ENCODE measurements around the gene FAM187B.
"Not testable (repeated sequence)": the region's sequence is repeated elsewhere in the genome, so short reads cannot be mapped to it uniquely, and the experiment has no call there.

Gene FAM187B

GRCh38 chr19:35261356-35262100 is 33.0 kb upstream of the FAM187B start:
- no peak for DNase-seq

GRCh38 chr19:35260694-35261304 is 32.3 kb upstream of the FAM187B start:
- no peak for DNase-seq

GRCh38 chr19:35257113-35257461 is 28.5 kb upstream of the FAM187B start:
- DNase-seq, result no peak

GRCh38 chr19:35256566-35256965 is 28.0 kb upstream of the FAM187B start:
- DNase-seq, result no peak

- no peak for DNase-seq
Observed at GRCh38 chr19:35254341-35255297, 26.1 kb upstream of the FAM187B start.

GRCh38 chr19:35253316-35254286 is 25.1 kb upstream of the FAM187B start:
- no peak for DNase-seq

- no peak for DNase-seq
Observed at GRCh38 chr19:35251456-35251855, 22.9 kb upstream of the FAM187B start.

- no peak for DNase-seq
Observed at GRCh38 chr19:35249848-35250711, 21.5 kb upstream of the FAM187B start.

GRCh38 chr19:35249146-35249847 is 20.8 kb upstream of the FAM187B start:
- no peak for DNase-seq

GRCh38 chr19:35248310-35249145 is 20.0 kb upstream of the FAM187B start, which contains the start of gene LSR:
Gene LSR, plus strand, starts transcription at chr19:35249002. Its CDS starts 21 bp downstream, at chr19:35249023.
- peak; percentile 67 for DNase-seq

- DNase-seq, result peak; percentile 64
Observed at GRCh38 chr19:35247526-35248309, 19.2 kb upstream of the FAM187B start.

- DNase-seq, result no peak
Observed at GRCh38 chr19:35246466-35247092, 18.0 kb upstream of the FAM187B start.

- DNase-seq, result no peak
Observed at GRCh38 chr19:35241417-35241816, 12.9 kb upstream of the FAM187B start.

GRCh38 chr19:35240327-35240726 is 11.8 kb upstream of the FAM187B start:
- DNase-seq, result no peak

GRCh38 chr19:35239597-35239996 is 11.1 kb upstream of the FAM187B start:
- DNase-seq, result not testable (repeated sequence)

GRCh38 chr19:35236638-35237400 is 8.3 kb upstream of the FAM187B start:
- DNase-seq, result no peak

GRCh38 chr19:35232912-35233311 is 4.4 kb upstream of the FAM187B start:
- no peak for DNase-seq
